Skeletal muscle cell (primary cell): ENCODE measurements around the gene EDIL3.

ENCODE experiments used
- DNase-seq: peaks from one replicate; pipeline ENCODE4 v3.0.0-alpha.2; 2010; ENCODE audit warnings: low read depth
- H3K4me3 ChIP-seq: 2 replicates; pipeline ENCODE4 v1.5.1; 2011; ENCODE audit warnings: low read depth, mild to moderate bottlenecking, control low read depth, low read length, moderate library complexity

Gene EDIL3

GRCh38 chr5:83937837-83938236 is 446.8 kb downstream of the EDIL3 start:
- DNase-seq = no peak

GRCh38 chr5:83931969-83932368 is 452.7 kb downstream of the EDIL3 start:
- no peak for DNase-seq
- no peak overlapping the region for H3K4me3 ChIP-seq

More at GRCh38 chr5:83937837-83938236, 446.8 kb downstream of the EDIL3 start:
- no peak overlapping the region for H3K4me3 ChIP-seq

GRCh38 chr5:83927140-83927733 is 457.4 kb downstream of the EDIL3 start:
- H3K4me3 ChIP-seq = no peak overlapping the region
- DNase-seq = no peak

- no peak overlapping the region for H3K4me3 ChIP-seq
- no peak for DNase-seq
These were observed 458.7 kb downstream of the EDIL3 start for GRCh38 chr5:83925955-83926337.

GRCh38 chr5:83925321-83925954 is 459.2 kb downstream of the EDIL3 start:
- no peak for DNase-seq
- no peak overlapping the region for H3K4me3 ChIP-seq

GRCh38 chr5:83924891-83925290 is 459.8 kb downstream of the EDIL3 start:
- no peak for DNase-seq
- no peak overlapping the region for H3K4me3 ChIP-seq

GRCh38 chr5:83924171-83924570 is 460.5 kb downstream of the EDIL3 start:
- no peak overlapping the region for H3K4me3 ChIP-seq
- DNase-seq = no peak

GRCh38 chr5:83922699-83923098 is 462.0 kb downstream of the EDIL3 start:
- no peak for DNase-seq
- H3K4me3 ChIP-seq = no peak overlapping the region

- no peak overlapping the region for H3K4me3 ChIP-seq
- no peak for DNase-seq
These were observed 462.9 kb downstream of the EDIL3 start for GRCh38 chr5:83921666-83922193.

- no peak overlapping the region for H3K4me3 ChIP-seq
- no peak for DNase-seq
These were observed 465.3 kb downstream of the EDIL3 start for GRCh38 chr5:83919071-83920041.

- DNase-seq = no peak
- H3K4me3 ChIP-seq = no peak overlapping the region
These were observed 467.3 kb downstream of the EDIL3 start for GRCh38 chr5:83917261-83917908.

GRCh38 chr5:83914662-83915418 is 469.8 kb downstream of the EDIL3 start:
- no peak overlapping the region for H3K4me3 ChIP-seq
- DNase-seq = no peak

GRCh38 chr5:83914199-83914598 is 470.5 kb downstream of the EDIL3 start:
- no peak overlapping the region for H3K4me3 ChIP-seq
- no peak for DNase-seq

- no peak for DNase-seq
- H3K4me3 ChIP-seq = no peak overlapping the region
These were observed 471.1 kb downstream of the EDIL3 start for GRCh38 chr5:83913593-83913992.

GRCh38 chr5:83911367-83911919 is 473.2 kb downstream of the EDIL3 start:
- DNase-seq = no peak

GRCh38 chr5:83900306-83900705 is 484.4 kb downstream of the EDIL3 start:
- no peak for DNase-seq

More at GRCh38 chr5:83911367-83911919, 473.2 kb downstream of the EDIL3 start:
- H3K4me3 ChIP-seq = no peak overlapping the region

GRCh38 chr5:83899326-83899970 is 485.2 kb downstream of the EDIL3 start:
- H3K4me3 ChIP-seq = no peak overlapping the region
- no peak for DNase-seq

More at GRCh38 chr5:83900306-83900705, 484.4 kb downstream of the EDIL3 start:
- no peak overlapping the region for H3K4me3 ChIP-seq

- H3K4me3 ChIP-seq = no peak overlapping the region
- DNase-seq = no peak
These were observed 488.8 kb downstream of the EDIL3 start for GRCh38 chr5:83895860-83896259.
